ENCODE results near the gene TTC22.

The TTC22 gene

GRCh38 chr1:54743416-54744226 lies 57.5 kb downstream of the TTC22 start:
- DNase-seq (ENCODE audit: low read depth), result no peak
- H3K4me3 ChIP-seq (ENCODE audit: low read length), result no peak overlapping the region

GRCh38 chr1:54742282-54742681 lies 58.8 kb downstream of the TTC22 start:
- no peak overlapping the region for H3K4me3 ChIP-seq (ENCODE audit: low read length)
- DNase-seq (ENCODE audit: low read depth), result no peak
- TF ChIP-seq CTCF (conservative IDR thresholded peaks at IDR 0.05; ENCODE audit: low read depth, low read length), result no peak

More at GRCh38 chr1:54743416-54744226, 57.5 kb downstream of the TTC22 start:
- no peak for TF ChIP-seq CTCF (conservative IDR thresholded peaks at IDR 0.05; ENCODE audit: low read depth, low read length)

- TF ChIP-seq CTCF (conservative IDR thresholded peaks at IDR 0.05; ENCODE audit: low read depth, low read length), result no peak
- no peak for DNase-seq (ENCODE audit: low read depth)
- H3K4me3 ChIP-seq (ENCODE audit: low read length), result no peak overlapping the region
Observed at GRCh38 chr1:54741531-54741930, 59.6 kb downstream of the TTC22 start.

GRCh38 chr1:54738244-54738643 lies 62.9 kb downstream of the TTC22 start:
- TF ChIP-seq CTCF (conservative IDR thresholded peaks at IDR 0.05; ENCODE audit: low read depth, low read length), result no peak
- DNase-seq (ENCODE audit: low read depth), result no peak
- H3K4me3 ChIP-seq (ENCODE audit: low read length), result no peak overlapping the region

GRCh38 chr1:54736685-54737084 lies 64.4 kb downstream of the TTC22 start:
- no peak for DNase-seq (ENCODE audit: low read depth)
- no peak for TF ChIP-seq CTCF (conservative IDR thresholded peaks at IDR 0.05; ENCODE audit: low read depth, low read length)
- no peak overlapping the region for H3K4me3 ChIP-seq (ENCODE audit: low read length)

All from retinal pigment epithelial cell (primary cell).